ENCODE results near the gene RRBP1.

The RRBP1 gene

DNA sequence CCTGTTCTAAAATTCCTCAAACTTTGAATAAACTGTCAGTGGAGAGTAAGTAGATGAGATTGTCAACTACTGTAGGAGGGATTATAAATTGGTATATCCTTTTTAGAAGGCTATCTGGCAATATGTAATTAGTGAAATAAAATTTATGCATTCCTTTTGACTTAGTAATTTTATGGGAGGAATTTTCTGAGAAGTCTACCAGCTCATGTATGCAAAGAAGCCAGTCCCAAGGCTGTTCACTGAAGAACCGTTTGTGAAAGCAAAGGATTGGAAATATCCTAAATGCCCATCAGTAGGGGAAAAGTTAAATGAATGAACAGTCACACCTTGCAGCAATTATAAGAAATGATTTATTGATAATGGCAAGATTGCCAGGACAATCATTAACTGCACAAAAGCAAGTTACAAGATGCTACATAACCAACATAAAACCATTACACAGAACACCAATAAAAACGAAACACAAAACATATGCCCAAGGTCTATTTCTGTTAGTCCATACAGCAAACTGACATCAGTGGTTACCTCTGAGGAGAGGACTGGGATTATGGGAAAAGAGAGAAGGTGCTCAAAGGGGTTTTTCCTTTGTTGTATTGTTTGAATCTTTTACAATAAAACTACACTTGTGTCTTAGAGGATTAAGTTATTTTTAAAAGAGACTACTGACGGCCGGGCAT is 116.7 kb downstream of the RRBP1 start:
- no peak for DNase-seq
